ENCODE data around the gene SFMBT2. TPM values are rescaled to one million over a fixed set of nuclear protein-coding genes. Genes with fewer than 3 reads are reported as not detected.

Gene SFMBT2
- total RNA-seq, 1 donor from 2014 or later, result 7.2 TPM

DNA sequence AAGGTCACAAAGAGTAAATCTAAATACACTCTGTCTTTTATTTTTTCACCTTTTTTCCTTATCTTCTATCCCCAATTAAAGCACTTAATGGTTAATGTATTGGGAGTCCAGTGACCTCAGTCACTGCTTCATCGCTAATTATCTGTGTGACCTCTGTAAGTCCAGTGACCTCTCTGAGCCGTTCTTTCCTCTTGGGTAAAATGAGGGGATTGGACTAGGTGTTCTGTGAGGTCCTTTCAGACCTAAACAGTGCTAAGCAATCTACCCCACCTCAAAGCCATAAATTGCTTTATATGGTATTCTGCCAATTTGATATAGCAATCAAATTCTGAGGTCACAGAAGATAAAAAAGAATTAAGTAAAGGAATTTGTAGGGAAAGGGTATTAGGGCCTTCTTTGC is 3.9 kb upstream of the SFMBT2 start:
- TF ChIP-seq, protein P1, sequence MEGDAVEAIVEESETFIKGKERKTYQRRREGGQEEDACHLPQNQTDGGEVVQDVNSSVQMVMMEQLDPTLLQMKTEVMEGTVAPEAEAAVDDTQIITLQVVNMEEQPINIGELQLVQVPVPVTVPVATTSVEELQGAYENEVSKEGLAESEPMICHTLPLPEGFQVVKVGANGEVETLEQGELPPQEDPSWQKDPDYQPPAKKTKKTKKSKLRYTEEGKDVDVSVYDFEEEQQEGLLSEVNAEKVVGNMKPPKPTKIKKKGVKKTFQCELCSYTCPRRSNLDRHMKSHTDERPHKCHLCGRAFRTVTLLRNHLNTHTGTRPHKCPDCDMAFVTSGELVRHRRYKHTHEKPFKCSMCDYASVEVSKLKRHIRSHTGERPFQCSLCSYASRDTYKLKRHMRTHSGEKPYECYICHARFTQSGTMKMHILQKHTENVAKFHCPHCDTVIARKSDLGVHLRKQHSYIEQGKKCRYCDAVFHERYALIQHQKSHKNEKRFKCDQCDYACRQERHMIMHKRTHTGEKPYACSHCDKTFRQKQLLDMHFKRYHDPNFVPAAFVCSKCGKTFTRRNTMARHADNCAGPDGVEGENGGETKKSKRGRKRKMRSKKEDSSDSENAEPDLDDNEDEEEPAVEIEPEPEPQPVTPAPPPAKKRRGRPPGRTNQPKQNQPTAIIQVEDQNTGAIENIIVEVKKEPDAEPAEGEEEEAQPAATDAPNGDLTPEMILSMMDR (conservative IDR thresholded peaks at IDR 0.05), result no peak
- H3K27ac Mint-ChIP-seq, result no peak overlapping the region
- no peaks in the 10 kb centered on the region for H3K9me3 Mint-ChIP-seq
- H3K27me3 Mint-ChIP-seq, result peaks cover 88% of the 10 kb centered on the region
- H3K4me3 Mint-ChIP-seq, result no peak overlapping the region
- DNase-seq (ENCODE audit: extremely low spot score, unreplicated experiment), result no peak
- peaks cover 3% of the 10 kb centered on the region for H3K4me1 Mint-ChIP-seq (ENCODE audit: unreplicated experiment)
- no peaks in the 10 kb centered on the region for H3K36me3 Mint-ChIP-seq

- H3K27me3 Mint-ChIP-seq, result peaks cover 88% of the 10 kb centered on the region
- no peaks in the 10 kb centered on the region for H3K36me3 Mint-ChIP-seq
- TF ChIP-seq, protein P1 (conservative IDR thresholded peaks at IDR 0.05), result no peak
- H3K4me3 Mint-ChIP-seq, result peak overlapping the region; percentile 80
- H3K4me1 Mint-ChIP-seq (ENCODE audit: unreplicated experiment), result peaks cover 12% of the 10 kb centered on the region
- DNase-seq (ENCODE audit: extremely low spot score, unreplicated experiment), result no peak
- H3K27ac Mint-ChIP-seq, result no peak overlapping the region
- H3K9me3 Mint-ChIP-seq, result no peaks in the 10 kb centered on the region
These were observed 2.1 kb upstream of the SFMBT2 start for GRCh38 chr10:7412928-7413282.

DNA sequence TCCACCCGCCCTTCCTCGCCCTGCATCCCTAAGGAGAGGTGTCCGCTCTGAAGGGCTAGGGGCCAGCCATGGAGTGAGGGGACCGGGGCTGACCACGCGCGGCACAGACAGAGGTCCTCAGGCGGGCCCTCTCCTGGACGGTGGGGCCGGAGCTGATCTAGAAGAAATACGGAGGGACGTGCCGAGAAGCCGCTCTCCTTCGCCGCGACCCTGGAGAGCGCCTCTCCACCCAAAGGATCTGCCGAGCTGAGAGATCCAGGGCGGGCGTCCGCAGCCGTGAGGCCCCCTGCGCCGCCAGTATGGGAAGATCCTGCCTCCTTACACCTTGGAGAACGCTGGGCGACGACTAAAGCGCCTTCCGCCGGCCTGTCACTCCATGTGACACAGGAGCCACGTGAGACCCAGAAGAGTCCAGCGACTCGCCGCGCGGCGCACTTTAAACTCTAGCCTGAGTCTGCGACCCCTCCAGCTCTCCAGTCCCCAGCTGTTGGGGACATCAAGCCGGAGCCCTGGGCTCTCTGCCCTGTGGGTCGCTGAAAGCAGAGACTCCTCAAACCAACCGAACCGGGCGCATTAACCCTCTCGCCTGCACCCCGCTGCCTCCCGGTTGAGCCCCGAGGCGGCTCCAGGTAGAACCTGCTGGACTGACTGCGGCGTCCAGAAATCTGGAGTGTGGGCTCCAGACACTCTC is 1.5 kb upstream of the SFMBT2 start:
- peaks cover 88% of the 10 kb centered on the region for H3K27me3 Mint-ChIP-seq
- H3K9me3 Mint-ChIP-seq, result no peaks in the 10 kb centered on the region
- no peak overlapping the region for H3K27ac Mint-ChIP-seq
- peaks cover 15% of the 10 kb centered on the region for H3K4me1 Mint-ChIP-seq (ENCODE audit: unreplicated experiment)
- peak overlapping the region; percentile 80 for H3K4me3 Mint-ChIP-seq
- no peaks in the 10 kb centered on the region for H3K36me3 Mint-ChIP-seq
- TF ChIP-seq, protein P1 (conservative IDR thresholded peaks at IDR 0.05), result no peak
- DNase-seq (ENCODE audit: extremely low spot score, unreplicated experiment), result no peak

DNA sequence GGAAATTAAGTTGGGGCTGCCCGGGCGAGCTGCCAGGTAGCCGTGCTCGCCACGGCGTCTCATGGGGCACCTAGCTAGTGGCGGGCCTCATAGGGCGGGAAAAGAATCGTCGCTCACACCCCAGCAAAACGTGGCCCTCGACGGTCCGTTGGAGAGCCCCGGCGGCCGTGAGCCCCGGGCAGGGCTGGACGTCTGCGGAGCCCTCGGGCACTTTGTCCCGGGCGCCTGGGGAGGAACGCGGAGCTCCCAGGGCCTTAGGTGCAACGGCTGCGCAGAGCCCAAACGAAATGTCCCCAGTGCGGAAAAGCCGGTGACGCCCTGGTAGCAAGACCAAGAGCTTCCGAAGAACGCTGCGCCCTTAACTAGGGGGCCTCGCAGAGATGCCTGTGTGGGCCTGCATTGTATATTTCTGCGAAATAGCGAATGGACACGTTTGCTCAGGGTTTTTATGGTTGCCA is 866 bp upstream of the SFMBT2 start:
- Mint-ChIP-seq H3K4me3 (peak overlapping the region; percentile 93), H3K27me3 (peaks cover 90% of the 10 kb centered on the region), H3K36me3 (no peaks in the 10 kb centered on the region), H3K9me3 (no peaks in the 10 kb centered on the region), H3K27ac (no peak overlapping the region), H3K4me1 (ENCODE audit: unreplicated experiment) (peaks cover 15% of the 10 kb centered on the region)
- no peak for DNase-seq (ENCODE audit: extremely low spot score, unreplicated experiment)
- TF ChIP-seq, protein P1 (conservative IDR thresholded peaks at IDR 0.05), result no peak

DNA sequence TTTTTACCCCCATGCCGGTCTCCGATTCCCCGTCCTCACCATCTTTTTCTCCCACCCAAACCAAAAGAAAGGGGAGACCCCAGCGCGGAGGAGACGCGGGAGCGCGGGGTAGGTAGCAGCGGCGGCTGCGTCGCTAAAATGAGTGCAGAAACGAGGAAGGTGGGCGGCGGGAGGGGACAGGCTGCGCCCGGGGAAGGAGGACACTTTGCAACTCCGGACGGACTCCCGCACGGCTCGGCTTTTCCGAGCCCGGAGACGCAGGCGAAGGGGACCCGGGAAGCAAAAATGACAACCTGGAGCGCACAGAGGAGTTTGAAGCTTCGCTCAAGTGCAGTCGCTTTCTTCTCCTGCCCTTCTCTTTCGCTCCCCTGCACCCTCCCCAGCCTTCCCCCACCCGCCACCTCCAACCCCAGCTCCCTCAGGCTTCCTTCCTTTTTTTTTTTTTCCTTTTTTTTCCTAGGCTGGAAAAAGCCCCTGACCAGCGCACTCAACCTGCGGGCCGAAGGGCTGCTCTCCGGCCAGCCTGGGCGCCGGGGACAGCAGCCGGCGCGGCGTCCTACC is 453 bp downstream of the SFMBT2 start:
- peak overlapping the region; percentile 70 for H3K27ac Mint-ChIP-seq
- peak overlapping the region; percentile 93 for H3K4me3 Mint-ChIP-seq
- H3K9me3 Mint-ChIP-seq, result no peaks in the 10 kb centered on the region
- H3K27me3 Mint-ChIP-seq, result peaks cover 92% of the 10 kb centered on the region
- TF ChIP-seq, protein P1 (conservative IDR thresholded peaks at IDR 0.05), result no peak
- H3K36me3 Mint-ChIP-seq, result no peaks in the 10 kb centered on the region
- H3K4me1 Mint-ChIP-seq (ENCODE audit: unreplicated experiment), result peaks cover 15% of the 10 kb centered on the region
- DNase-seq (ENCODE audit: extremely low spot score, unreplicated experiment), result no peak
